ENCODE results near the gene YBEY. TPM values are rescaled to one million over a fixed set of nuclear protein-coding genes. Genes with fewer than 3 reads are reported as not detected.

Gene YBEY
- total and polyA plus RNA-seq, 2 donors (not counting 3 experiments of a cell fraction or from before 2014, with no cell fraction given) = 6.1 to 15.3 TPM

DNA sequence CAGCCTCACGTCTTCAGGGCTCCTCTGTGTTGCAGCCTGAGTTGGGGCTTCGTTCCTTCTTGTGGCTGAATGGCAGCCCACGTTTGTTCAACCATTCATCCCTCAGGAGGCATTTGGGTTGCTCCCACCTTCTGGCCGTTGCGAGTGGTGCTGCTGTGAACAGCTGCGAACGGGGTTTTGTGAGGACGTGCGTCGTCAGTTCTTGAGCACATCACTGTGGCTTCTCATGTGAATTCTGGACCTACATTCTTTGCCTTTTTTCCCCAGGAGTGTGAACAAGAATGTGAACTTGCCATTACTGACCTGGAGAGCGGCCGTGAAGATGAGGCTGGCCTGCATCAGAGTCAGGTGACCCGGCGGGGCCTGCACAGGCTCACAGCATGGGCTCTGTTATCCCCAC lies 59.7 kb downstream of the YBEY start:
- Histone ChIP-seq H3K9me3 (replicated peaks; ENCODE audit: control insufficient read depth, insufficient read depth, low read length) (no peaks in the 10 kb centered on the region), H3K4me1 (ENCODE audit: control insufficient read depth, extremely low read depth, insufficient read depth, low read length) (no peaks in the 10 kb centered on the region), H3K79me2 (ENCODE audit: control insufficient read depth, insufficient read depth, low read length) (peaks cover 23% of the 10 kb centered on the region), H3K4me3 (replicated peaks in 1 of 3; ENCODE audit: insufficient read depth in 1 of 3, low read depth in 1 of 3, low read length in 3 of 3) (no peak overlapping the region), H2AFZ (ENCODE audit: low read depth, low read length) (no peak overlapping the region), H3K27ac (ENCODE audit: insufficient read depth, low read depth, low read length) (no peak overlapping the region), H3K9me1 (replicated peaks; ENCODE audit: control insufficient read depth, extremely low read depth, insufficient read depth, low read length) (no peaks in the 10 kb centered on the region), H3K36me3 (ENCODE audit: control insufficient read depth in 2 of 2, extremely low read depth in 1 of 2, insufficient read depth in 2 of 2, low read length in 2 of 2) (peaks cover 9 to 24% of the 10 kb centered on the region in 2 experiments), H3K4me2 (ENCODE audit: insufficient read depth, low read length) (no peak overlapping the region), H3K9ac (replicated peaks; ENCODE audit: extremely low read depth, insufficient read depth, low read length) (no peak overlapping the region), H4K20me1 (replicated peaks; ENCODE audit: control insufficient read depth, extremely low read depth, insufficient read depth, low read length) (no peaks in the 10 kb centered on the region), H3K27me3 (ENCODE audit: control insufficient read depth in 2 of 2, insufficient read depth in 2 of 2, low read length in 2 of 2) (no peaks in the 10 kb centered on the region)
- intact Hi-C loops (cut with micrococcal nuclease) (no loop called here), dilution Hi-C loops (cut with MboI; ENCODE audit: extremely low pct_ligation_motif_present, low sequenced_read_pairs) (no loop called here)
- ChIA-PET POLR2A (no interaction called here), CTCF (no interaction called here)
- DNase-seq (ENCODE audit: low read depth, low spot score) (no peak), FAIRE-seq (no peak)
- no TSS peak for BruUV-seq (replicated peaks)
- no peak for TF ChIP-seq FOS (IDR thresholded peaks at IDR 0.05; ENCODE audit: borderline replicate concordance, insufficient read depth, low read length)
- no peak for TF ChIP-seq CTCF (IDR thresholded peaks at IDR 0.05; ENCODE audit: extremely low read depth in 1 of 2, insufficient read depth in 1 of 2, low read depth in 1 of 2, low read length in 2 of 2)
- no peak for TF ChIP-seq EZH2 (IDR thresholded peaks at IDR 0.05; ENCODE audit: borderline replicate concordance, low read depth, low read length, severe bottlenecking)
- TF ChIP-seq, protein P1, sequence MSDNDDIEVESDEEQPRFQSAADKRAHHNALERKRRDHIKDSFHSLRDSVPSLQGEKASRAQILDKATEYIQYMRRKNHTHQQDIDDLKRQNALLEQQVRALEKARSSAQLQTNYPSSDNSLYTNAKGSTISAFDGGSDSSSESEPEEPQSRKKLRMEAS (IDR thresholded peaks at IDR 0.05; ENCODE audit: insufficient read depth, insufficient read length) = no peak
- TF ChIP-seq MYC (IDR thresholded peaks at IDR 0.05; ENCODE audit: low read depth, low read length) = no peak
- TF ChIP-seq JUN (IDR thresholded peaks at IDR 0.05; ENCODE audit: borderline replicate concordance, insufficient read depth, insufficient read length, low read depth) = no peak
- TF ChIP-seq POLR2A (IDR thresholded peaks at IDR 0.05; ENCODE audit: low read depth, low read length) = no peak
- TF ChIP-seq GATA2 (IDR thresholded peaks at IDR 0.05; ENCODE audit: insufficient read depth, insufficient read length, low read depth, low read length) = no peak
- no peak for TF ChIP-seq POLR2AphosphoS5 (IDR thresholded peaks at IDR 0.05; ENCODE audit: insufficient read depth, low read depth, low read length)
